Neural cell (in vitro differentiated cells): Measurements from ENCODE around the gene RABGAP1L. TPM values are rescaled to one million over a fixed set of nuclear protein-coding genes. Genes with fewer than 3 reads are reported as not detected.

Source experiments
- H2AFZ ChIP-seq: fragments of 200-600, 300-800 bp; sonication (generic), shearing (Covaris generic); 2 replicates; pipeline ENCODE4 v1.6.0; 2014; ENCODE audit warnings: low read depth, mild to moderate bottlenecking, antibody characterized with exemption, low read length, moderate library complexity
- H3F3A ChIP-seq: fragments of 200-600 bp; shearing (Covaris generic); 2 replicates; pipeline ENCODE4 v1.6.1; 2016; ENCODE audit warnings: mild to moderate bottlenecking, moderate library complexity, mixed read lengths, antibody characterized with exemption, low read length; ENCODE audit not compliant: insufficient read depth, poor library complexity, severe bottlenecking
- H3K27ac ChIP-seq: fragments of 200-600, 300-800 bp; sonication (generic), shearing (Covaris generic); 2 replicates; pipeline ENCODE4 v1.5.1; 2014; ENCODE audit warnings: mild to moderate bottlenecking, low read length, moderate library complexity
- H3K27me3 ChIP-seq: fragments of 300-800, 200-600 bp; sonication (generic), shearing (Covaris generic); 2 replicates; pipeline ENCODE4 v1.6.0; 2014; ENCODE audit warnings: mild to moderate bottlenecking, low read depth, low read length, moderate library complexity; ENCODE audit not compliant: insufficient read depth
- H3K36me3 ChIP-seq: fragments of 300-800, 200-600 bp; sonication (generic), shearing (Covaris generic); 2 replicates; pipeline ENCODE4 v1.5.1; 2014; ENCODE audit warnings: mild to moderate bottlenecking, antibody characterized with exemption, low read length, moderate library complexity; ENCODE audit not compliant: insufficient read depth
- H3K4me2 ChIP-seq: fragments of 300-800, 200-600 bp; sonication (generic), shearing (Covaris generic); 2 replicates; pipeline ENCODE4 v1.6.0; 2014; ENCODE audit warnings: mild to moderate bottlenecking, low read length
- H3K4me3 ChIP-seq: fragments of 300-800, 200-600 bp; sonication (generic), shearing (Covaris generic); 2 replicates; pipeline ENCODE4 v1.5.1; 2014; ENCODE audit warnings: mild to moderate bottlenecking, low read length, moderate library complexity
- H3K79me2 ChIP-seq: fragments of 200-600 bp; shearing (Covaris generic); replicated peaks from 2 replicates; pipeline ENCODE4 v1.6.0; 2014; ENCODE audit warnings: mild to moderate bottlenecking, low read length, moderate library complexity; ENCODE audit not compliant: insufficient read depth
- H3K9ac ChIP-seq: fragments of 300-800, 200-600 bp; sonication (generic), shearing (Covaris generic); 2 replicates; pipeline ENCODE4 v1.6.1; 2016; ENCODE audit warnings: mild to moderate bottlenecking, low read length, mixed read lengths
- H3K9me2 ChIP-seq: fragments of 200-600 bp; shearing (Covaris generic); 2 replicates; pipeline ENCODE4 v1.6.1; 2016; ENCODE audit warnings: mild to moderate bottlenecking, low read length, mixed read lengths; ENCODE audit not compliant: insufficient read depth
- H3K9me3 ChIP-seq: fragments of 200-600, 300-800 bp; sonication (generic), shearing (Covaris generic); 2 replicates; pipeline ENCODE4 v1.6.1; 2016; ENCODE audit warnings: mild to moderate bottlenecking, mixed run types, low read length, moderate library complexity, mixed read lengths
- H4K20me1 ChIP-seq: fragments of 200-600 bp; shearing (Covaris generic); 2 replicates; pipeline ENCODE4 v1.6.1; 2016; ENCODE audit warnings: mild to moderate bottlenecking, mixed run types; ENCODE audit not compliant: insufficient read depth
- CTCF ChIP-seq: fragments of 450-650 bp; IDR thresholded peaks from 2 replicates; pipeline ENCODE4 v1.5.1; 2014; ENCODE audit warnings: antibody characterized with exemption, mild to moderate bottlenecking, moderate library complexity; ENCODE audit not compliant: poor library complexity, severe bottlenecking
- EP300 ChIP-seq: fragments of 450-650 bp; conservative IDR thresholded peaks from 2 replicates; pipeline ENCODE4 v1.6.1; 2014; ENCODE audit warnings: antibody characterized with exemption, mild to moderate bottlenecking, moderate library complexity; ENCODE audit not compliant: poor library complexity, severe bottlenecking
- EZH2 ChIP-seq: fragments of 200-600, 300-800 bp; shearing (Covaris generic), sonication (generic); IDR thresholded peaks from 2 replicates; pipeline ENCODE4 v1.6.1; 2014; ENCODE audit warnings: antibody characterized with exemption, low read length, borderline replicate concordance, mild to moderate bottlenecking; ENCODE audit not compliant: insufficient read depth, poor library complexity, severe bottlenecking
- MXI1 ChIP-seq: fragments of 450-650 bp; conservative IDR thresholded peaks from 2 replicates; pipeline ENCODE4 v1.6.1; 2014; ENCODE audit warnings: antibody characterized with exemption, mild to moderate bottlenecking; ENCODE audit not compliant: poor library complexity, severe bottlenecking
- POLR2AphosphoS5 ChIP-seq: IDR thresholded peaks from 2 replicates; pipeline ENCODE4 v1.6.1; 2012
- RAD21 ChIP-seq: fragments of 450-650 bp; conservative IDR thresholded peaks from 2 replicates; pipeline ENCODE4 v1.6.1; 2014; ENCODE audit warnings: antibody characterized with exemption, mild to moderate bottlenecking, moderate library complexity
- SMC3 ChIP-seq: fragments of 450-650 bp; conservative IDR thresholded peaks from 2 replicates; pipeline ENCODE4 v1.6.1; 2014; ENCODE audit warnings: antibody characterized with exemption, mild to moderate bottlenecking, moderate library complexity; ENCODE audit not compliant: poor library complexity
- TAF1 ChIP-seq: IDR thresholded peaks from 2 replicates; pipeline ENCODE4 v1.6.1; 2012; ENCODE audit warnings: low read depth
- polyA plus RNA-seq: library from polyadenylated mRNA; depleted of rRNA; stranded (reverse); fragments of >200 nt; gene quantifications from 2 replicates; pipeline ENCODE4 v1.2.3, GENCODE V29; 2014
- TF ChIP-seq, protein P1 (sequence below): IDR thresholded peaks from 2 replicates; pipeline ENCODE4 v1.6.1; 2012; ENCODE audit warnings: borderline replicate concordance

RABGAP1L gene
- polyA plus RNA-seq, 1 donor from 2014 or later, result 32.2 TPM

DNA sequence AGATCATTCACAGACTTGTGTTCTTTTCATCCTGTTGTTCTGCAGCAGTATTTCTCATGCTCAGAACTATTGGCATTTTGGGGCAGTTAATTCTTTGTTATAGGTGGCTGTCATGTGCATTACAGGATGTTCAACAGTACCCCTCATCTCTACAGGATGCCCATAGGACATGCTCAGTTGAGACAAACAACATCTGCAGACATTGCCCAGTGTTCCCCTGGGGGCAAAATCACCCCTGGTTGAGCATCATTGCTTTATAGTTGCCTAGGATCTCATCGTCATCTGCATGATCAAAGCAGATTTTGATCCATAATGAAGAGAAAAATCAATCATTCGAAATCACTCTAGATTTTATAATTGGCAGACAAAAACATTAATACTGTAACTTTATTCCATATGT is 617.9 kb downstream of the RABGAP1L start:
- no peaks in the 10 kb centered on the region for H3K9me2 ChIP-seq
- no peak overlapping the region for H2AFZ ChIP-seq
- H3K4me2 ChIP-seq, result no peak overlapping the region
- H4K20me1 ChIP-seq, result no peaks in the 10 kb centered on the region
- TF ChIP-seq, protein P1, sequence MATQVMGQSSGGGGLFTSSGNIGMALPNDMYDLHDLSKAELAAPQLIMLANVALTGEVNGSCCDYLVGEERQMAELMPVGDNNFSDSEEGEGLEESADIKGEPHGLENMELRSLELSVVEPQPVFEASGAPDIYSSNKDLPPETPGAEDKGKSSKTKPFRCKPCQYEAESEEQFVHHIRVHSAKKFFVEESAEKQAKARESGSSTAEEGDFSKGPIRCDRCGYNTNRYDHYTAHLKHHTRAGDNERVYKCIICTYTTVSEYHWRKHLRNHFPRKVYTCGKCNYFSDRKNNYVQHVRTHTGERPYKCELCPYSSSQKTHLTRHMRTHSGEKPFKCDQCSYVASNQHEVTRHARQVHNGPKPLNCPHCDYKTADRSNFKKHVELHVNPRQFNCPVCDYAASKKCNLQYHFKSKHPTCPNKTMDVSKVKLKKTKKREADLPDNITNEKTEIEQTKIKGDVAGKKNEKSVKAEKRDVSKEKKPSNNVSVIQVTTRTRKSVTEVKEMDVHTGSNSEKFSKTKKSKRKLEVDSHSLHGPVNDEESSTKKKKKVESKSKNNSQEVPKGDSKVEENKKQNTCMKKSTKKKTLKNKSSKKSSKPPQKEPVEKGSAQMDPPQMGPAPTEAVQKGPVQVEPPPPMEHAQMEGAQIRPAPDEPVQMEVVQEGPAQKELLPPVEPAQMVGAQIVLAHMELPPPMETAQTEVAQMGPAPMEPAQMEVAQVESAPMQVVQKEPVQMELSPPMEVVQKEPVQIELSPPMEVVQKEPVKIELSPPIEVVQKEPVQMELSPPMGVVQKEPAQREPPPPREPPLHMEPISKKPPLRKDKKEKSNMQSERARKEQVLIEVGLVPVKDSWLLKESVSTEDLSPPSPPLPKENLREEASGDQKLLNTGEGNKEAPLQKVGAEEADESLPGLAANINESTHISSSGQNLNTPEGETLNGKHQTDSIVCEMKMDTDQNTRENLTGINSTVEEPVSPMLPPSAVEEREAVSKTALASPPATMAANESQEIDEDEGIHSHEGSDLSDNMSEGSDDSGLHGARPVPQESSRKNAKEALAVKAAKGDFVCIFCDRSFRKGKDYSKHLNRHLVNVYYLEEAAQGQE, result no peak
- TF ChIP-seq EP300, result no peak
- no peak for TF ChIP-seq RAD21
- no peak for TF ChIP-seq MXI1
- no peak for TF ChIP-seq TAF1
- TF ChIP-seq POLR2AphosphoS5, result no peak
- H3K4me3 ChIP-seq, result no peak overlapping the region
- no peak overlapping the region for H3K9ac ChIP-seq
- H3K27me3 ChIP-seq, result no peaks in the 10 kb centered on the region
- H3K36me3 ChIP-seq, result no peaks in the 10 kb centered on the region
- H3K9me3 ChIP-seq, result no peaks in the 10 kb centered on the region
- no peaks in the 10 kb centered on the region for H3F3A ChIP-seq
- H3K79me2 ChIP-seq, result no peaks in the 10 kb centered on the region
- no peak overlapping the region for H3K27ac ChIP-seq

- no peaks in the 10 kb centered on the region for H4K20me1 ChIP-seq
These were observed 626.2 kb downstream of the RABGAP1L start for GRCh38 chr1:174785510-174785909.

More at GRCh38 chr1:174785510-174785909, 626.2 kb downstream of the RABGAP1L start:
- Histone ChIP-seq H3K27ac (no peak overlapping the region), H3K9ac (no peak overlapping the region), H3K9me2 (no peaks in the 10 kb centered on the region), H3F3A (no peaks in the 10 kb centered on the region), H3K27me3 (no peaks in the 10 kb centered on the region), H2AFZ (no peak overlapping the region), H3K9me3 (no peaks in the 10 kb centered on the region), H3K36me3 (no peaks in the 10 kb centered on the region), H3K4me2 (no peak overlapping the region), H3K79me2 (no peaks in the 10 kb centered on the region), H3K4me3 (no peak overlapping the region)
- TF ChIP-seq SMC3 (no peak), CTCF (no peak), EZH2 (no peak), RAD21 (no peak), TAF1 (no peak), MXI1 (no peak), EP300 (no peak), POLR2AphosphoS5 (no peak)
- TF ChIP-seq, protein P1, result no peak
